Left ventricle myocardium superior (tissue), 1 donor: Measurements from ENCODE around the gene PRLR. TPM values are rescaled to one million over a fixed set of nuclear protein-coding genes. Genes with fewer than 3 reads are reported as not detected.
A peak's percentile ranks its signal among the peaks of the same experiment; 100 is the strongest.

Source experiments
- ATAC-seq: fragments of 200-7000 bp; cut with Tn5 transposase; one replicate; pipeline ENCODE4 v1.9.1; 2020; ENCODE audit warnings: mild to moderate bottlenecking, moderate library complexity
- DNase-seq: peaks from one replicate; pipeline ENCODE4 v3.0.0-alpha.2; 2020
- intact Hi-C: fragments of 100-400 bp; cut with micrococcal nuclease; formaldehyde crosslinking; loops from one replicate; pipeline ENCODE4 v1.11.0; 2022
- total RNA-seq: library from RNA; stranded (reverse); fragmentation: NEBNext Ultra II Directional; extraction: Animal tissue kit (Norgen Biotek cat#: 25700); gene quantifications from one replicate; pipeline ENCODE4 v1.2.1, GENCODE V29; 2021
- donor health status: DM: no; HTN: yes; CAD: no; lungs with severe emphysema.

PRLR gene
- total RNA-seq, 1 donor from 2014 or later = 0.40 TPM

DNA sequence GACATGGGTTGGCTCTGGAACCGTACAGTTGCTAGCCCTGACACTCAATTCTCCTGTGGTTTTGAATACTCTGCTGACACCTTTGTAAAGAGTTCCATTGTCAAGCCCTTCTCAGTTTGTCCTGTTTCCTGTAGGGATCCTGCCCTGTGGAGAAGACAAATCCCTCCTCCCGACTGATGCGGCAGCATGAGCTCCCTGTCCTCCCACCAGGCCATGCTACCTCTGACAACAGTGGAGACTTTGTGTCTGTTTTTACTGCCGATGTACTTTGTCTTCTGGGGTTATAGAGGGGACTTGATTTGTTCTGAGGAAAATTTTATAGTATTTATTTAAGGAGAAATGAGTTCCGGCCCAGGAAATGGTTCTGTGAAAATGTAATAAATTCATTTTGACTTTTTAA is 57.8 kb downstream of the PRLR start:
- intact Hi-C loops = no loop called here
- no peak for ATAC-seq
- DNase-seq = no peak

DNA sequence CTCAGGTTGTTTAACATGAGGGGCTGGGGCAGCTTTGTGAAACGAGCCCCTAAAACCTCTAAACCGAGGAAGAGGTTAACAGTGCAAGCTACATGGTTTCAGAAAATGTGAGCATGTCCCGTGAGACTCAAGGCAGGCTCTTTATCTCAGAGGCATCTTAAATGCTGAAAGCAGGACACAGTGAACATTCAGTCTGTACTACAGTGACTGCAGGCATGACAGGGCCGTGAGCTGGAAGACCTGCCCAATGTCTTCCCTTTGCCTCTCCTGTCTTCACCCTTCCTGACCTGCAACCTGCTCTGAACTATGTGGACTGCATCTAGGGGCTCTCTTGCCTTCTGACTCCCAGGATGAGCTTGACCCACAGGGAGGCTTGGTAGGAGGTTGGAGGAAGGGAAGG is 58.3 kb downstream of the PRLR start:
- DNase-seq (no peak), ATAC-seq (no peak)
- intact Hi-C loops = no loop called here

DNA sequence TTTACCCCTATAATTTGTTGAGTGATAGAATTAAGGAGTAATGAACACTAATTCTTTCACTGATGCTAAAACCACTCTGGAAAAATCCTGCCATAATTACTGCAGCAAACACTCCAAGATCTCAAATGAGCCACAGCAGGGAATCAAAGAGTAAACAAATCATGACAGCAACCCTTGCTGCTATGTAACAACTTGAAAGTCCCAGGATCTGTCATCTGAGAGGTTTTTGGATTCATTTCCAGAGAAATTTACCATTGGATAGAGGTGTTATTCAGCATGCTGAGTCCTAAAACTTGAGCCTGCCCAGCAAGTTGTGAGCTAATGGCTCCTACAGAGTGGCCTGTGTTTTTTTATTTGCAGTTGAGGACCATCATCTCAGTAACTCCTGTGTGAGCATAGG is 59.2 kb downstream of the PRLR start:
- intact Hi-C loops = no loop called here
- no peak for DNase-seq
- ATAC-seq = no peak

DNA sequence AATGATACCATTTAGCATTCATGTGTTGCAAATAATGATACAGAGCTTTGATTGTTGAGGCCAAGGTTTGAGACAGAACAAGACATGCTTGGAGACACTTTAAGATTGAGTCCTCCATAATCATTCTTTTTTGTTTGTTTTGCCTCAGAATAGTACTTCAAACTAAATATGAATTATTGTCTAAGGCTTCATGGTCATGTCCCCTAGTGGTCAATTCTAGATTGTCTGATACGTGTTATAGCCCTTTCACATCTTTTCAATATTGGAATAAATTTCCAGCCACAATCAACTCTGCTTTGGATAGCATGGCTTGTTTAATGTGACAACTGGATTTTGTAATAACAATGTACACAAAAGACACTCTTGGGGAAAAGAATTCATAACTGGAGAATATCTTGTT is 64.2 kb downstream of the PRLR start:
- DNase-seq = no peak
- intact Hi-C loops = no loop called here
- ATAC-seq = no peak

DNA sequence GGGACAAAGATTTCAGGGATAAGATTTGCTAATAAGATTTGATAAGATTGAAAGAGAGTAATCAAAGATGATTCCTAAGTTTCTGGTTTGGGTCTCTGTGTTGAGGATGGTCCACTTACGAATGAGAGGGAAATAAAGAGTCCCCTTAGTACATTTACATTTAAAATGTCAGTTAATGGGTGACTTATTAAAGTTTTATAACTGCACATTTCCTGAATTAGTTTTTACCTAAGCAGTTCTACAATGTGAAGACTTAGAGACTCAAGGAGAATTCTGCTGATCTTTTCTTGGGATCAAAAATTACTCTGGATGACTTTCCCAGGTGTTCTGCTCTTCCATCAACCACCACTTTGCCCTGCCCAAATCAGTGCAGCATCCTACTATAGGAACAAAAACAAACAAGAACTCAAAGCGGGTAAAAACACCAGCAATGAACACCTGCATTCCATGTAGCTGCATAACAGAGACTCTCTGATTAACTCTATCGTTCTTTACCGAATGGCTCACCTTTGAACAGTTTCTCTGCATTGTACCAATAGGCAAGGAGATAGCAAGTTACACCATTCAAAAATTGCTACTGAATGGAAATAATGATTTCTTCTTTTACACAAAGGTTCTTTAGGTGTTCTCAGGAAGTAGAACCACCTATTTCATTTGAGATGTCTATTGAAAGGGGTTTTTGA is 65.3 kb downstream of the PRLR start:
- no peak for ATAC-seq
- DNase-seq = no peak
- intact Hi-C loops = no loop called here

DNA sequence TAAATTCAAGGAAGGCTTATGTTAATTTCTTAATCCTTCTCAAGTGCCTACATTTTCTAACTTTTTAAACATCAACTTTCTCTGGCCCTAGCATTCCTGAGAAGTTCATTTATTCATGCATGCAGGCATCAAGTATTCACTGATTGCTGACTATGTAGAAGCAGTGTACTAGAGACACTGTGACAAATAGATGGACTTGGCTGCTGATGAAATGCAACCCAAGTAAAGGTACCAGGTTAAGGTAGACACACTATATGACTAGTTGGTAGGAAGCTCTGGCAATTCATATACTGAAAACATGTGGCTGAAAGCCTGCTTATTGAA is 66.6 kb downstream of the PRLR start:
- no peak for ATAC-seq
- DNase-seq = no peak
- intact Hi-C loops = no loop called here

DNA sequence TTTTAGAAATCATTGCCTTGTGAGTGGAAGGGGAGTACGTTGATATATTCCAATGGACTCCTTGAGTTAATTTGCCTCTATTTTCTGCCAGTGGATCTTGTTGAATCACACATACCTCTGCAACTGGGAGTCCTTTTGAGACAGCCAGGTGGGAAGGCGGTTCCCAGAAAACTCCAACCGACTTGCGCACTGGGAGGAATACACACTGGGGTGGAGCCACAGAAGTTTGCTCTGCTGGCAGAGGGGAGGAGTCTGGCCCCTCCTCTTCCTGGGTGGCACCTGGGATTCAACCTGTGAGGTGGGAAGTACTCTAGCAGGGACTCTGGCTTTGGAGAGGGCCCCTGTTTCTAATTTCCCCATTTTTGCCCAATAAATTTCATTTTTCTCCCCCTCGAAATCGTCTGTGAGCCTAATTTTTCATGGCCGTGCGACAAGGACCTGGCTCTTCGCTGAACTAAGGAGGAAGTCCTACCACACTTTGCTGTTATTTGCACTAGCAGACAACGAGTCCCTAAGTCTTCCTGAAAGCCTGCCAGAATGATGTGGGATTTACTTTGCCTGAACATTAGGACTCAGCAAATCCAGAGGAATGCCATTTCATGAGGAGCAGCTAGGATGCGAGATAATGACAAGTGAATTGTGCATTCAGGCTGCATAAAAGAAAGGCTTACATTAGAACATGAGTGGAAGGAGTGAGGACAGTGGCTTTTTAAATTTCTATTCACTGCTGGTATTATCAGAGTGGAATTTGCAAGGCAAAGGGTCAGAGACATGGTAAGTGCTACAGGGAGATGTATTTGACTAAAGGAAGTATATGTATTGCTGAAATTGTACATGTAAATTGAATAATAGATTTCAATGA is 67.2 kb downstream of the PRLR start:
- intact Hi-C loops = no loop called here

DNA sequence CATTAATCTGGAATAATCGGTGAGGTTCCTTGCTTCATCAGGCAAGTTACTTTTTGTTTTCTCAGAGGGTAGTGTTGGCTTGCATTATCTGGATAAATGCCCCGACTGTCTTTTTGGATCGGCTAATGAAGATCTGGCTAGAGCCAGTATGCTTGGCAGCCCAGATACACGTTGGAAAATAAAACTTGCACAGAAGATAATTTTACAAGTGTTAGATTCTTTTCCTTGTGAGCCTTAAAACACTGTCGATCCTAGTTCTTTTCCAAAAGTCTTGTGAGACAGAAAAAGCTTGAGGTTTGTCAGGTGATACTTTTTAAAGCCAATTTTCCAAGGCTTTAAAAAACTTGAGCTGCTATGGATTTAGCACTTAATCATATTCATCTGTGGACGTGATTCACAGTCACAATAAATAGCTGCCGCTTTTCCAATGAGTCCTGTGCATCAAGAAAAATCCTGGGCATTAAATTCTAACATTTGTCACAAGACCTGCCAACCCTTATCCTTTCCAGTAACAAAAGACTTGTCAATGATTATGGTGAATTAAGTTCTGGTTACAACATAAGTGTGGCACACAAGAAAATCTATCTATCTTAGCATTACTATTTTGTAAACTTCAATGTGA is 68.5 kb downstream of the PRLR start:
- ATAC-seq = peak; percentile 24
- no peak for DNase-seq
- intact Hi-C loops = no loop called here

More for the DNA sequence above, 67.2 kb downstream of the PRLR start:
- DNase-seq (no peak), ATAC-seq (no peak)

DNA sequence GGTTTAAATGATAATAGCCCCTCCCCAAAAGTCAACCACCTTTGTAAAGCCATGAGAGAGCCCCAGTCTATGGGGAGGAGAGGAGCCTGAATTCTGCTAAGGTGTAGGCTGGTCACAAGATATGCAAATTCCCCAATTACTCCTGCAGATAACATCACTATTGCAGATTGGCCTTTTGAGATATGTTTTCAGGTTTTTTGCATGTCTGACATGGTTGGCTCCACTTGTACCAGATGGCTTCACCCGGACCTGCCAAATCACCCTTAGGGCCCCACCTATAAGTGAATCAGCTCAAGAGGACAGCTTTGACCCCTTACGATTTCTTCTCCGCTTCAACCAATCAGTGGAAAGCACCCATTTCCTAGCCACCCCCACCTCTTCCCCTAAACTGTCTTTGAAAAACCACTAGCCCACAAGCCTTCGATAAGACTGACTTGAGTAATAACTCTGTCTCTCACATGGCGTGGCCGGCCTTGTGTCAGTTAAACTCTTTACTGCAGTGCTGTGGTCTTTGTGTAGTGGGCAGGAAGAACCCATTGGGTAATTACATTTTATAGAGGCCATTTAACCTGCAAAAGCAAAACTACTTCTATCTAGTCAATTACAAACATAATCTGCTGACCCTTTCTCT is 69.7 kb downstream of the PRLR start:
- DNase-seq (no peak), ATAC-seq (no peak)
- intact Hi-C loops = no loop called here

DNA sequence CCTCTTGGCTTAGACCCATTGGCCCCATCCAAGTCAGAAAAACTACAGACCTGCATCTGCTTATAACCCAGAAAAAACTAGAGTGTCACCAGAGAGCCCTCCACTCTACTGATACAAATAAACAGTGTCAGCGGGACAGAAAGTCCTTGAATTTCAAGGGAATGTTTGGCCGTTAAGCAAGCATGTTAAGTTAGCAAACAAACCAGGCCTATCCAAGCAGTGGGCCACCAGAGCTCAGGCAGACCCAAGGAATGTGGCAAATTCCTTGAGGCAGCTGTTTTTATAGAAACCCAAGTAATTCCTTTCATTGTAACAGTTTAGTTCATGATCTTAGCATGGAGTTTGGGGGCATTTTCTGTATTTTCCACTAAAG is 70.9 kb downstream of the PRLR start:
- intact Hi-C loops = no loop called here
- ATAC-seq = peak; percentile 83
- DNase-seq = no peak

DNA sequence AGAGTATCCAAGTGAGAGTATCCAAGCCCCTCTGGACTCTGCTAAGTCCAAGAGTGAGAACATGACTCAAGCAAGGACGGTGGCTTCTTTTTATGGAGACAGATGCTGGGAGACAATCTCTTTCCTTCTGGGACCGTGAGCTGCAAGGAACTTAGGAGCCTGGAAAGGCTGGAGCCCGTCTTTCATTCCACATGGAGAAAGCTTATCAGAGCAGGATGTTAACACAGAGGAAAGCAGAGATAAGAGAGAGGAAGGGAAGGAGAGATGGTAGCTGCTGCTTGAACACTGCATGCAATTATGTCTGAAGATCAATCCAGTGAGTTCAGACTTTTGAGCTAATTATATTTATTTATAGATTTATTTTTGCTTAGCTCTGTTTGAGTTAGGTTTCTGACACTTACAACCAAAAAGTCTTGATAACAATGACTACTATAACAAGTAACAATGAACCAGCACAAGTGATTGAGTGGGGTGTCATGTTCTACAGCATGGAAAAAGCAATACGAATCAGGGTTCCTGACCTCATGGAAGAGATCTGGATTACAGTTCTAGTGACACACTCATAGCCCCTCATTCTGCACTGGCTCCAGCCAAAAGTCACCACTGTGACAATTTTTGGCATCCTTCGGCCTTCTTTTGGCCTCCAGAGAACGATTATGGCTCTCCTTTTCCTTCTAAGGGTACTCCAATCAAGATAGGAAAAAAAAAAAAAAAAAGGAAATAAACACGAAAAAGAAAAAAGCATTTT is 71.5 kb downstream of the PRLR start:
- DNase-seq (no peak), ATAC-seq (peak; percentile 80)
- intact Hi-C loops = no loop called here

DNA sequence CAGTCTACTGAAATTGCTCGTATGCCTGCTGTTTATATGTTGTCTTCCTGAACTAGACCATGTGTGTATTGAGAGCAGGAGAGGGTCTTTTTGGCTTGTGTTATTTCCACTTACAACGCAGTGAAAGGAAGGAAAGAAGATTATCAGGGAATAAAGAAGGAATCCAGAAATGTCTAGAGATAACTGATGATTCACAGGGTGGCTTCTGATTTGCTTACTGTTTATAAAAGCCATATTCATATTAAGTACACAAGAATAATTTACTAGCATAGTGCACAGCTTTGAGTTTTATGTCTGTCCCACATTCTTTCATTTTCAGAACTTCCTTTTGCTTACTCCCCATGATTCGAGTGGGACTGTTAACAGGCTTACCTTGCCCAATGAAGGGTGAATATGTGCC is 72.1 kb downstream of the PRLR start:
- DNase-seq (no peak), ATAC-seq (no peak)
- intact Hi-C loops = no loop called here

DNA sequence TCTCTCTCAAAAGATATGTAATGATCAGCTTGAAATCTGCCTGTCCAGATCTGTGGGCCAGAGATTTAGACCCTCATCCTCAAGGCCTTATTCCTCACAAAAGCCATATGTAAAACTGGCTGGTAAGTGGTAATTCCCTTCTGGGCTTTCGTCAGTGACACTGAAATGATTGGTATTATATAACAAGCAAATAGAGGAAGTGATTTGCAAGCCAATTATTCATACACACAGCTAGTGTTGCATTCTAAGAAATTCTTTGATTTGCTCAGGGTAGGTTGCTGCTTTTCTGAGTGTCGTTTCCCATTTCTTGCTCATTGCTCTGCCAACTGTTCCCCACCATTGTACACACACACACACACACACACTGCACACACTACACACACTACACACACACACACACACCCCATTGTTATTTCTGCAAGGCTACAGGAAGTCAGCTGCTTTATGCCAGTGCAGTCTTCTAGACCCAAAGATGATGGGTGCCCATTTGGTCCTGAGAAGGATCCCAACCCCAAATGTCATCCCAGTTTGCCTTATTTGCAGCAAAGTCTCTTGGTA is 76.8 kb downstream of the PRLR start:
- intact Hi-C loops = no loop called here
- DNase-seq = no peak
- no peak for ATAC-seq

DNA sequence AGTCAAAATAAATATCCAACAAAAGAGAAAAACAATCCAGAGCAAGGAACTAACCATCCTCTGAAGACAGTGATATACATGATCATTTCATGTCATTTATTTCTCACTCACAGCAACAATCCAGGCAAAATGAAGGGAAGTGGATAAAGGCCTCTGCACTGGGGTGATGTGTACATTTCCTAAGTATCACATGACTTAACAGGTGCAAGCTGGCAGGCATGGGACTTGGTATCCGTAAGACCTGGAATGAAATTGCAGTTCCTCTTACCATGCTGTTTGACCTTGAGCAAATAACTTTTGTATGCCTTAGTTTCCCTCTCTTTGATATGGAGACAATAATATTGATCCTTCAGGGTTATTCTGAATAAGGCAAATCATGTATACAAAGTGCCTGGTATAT is 77.6 kb downstream of the PRLR start:
- DNase-seq = no peak
- intact Hi-C loops = no loop called here

DNA sequence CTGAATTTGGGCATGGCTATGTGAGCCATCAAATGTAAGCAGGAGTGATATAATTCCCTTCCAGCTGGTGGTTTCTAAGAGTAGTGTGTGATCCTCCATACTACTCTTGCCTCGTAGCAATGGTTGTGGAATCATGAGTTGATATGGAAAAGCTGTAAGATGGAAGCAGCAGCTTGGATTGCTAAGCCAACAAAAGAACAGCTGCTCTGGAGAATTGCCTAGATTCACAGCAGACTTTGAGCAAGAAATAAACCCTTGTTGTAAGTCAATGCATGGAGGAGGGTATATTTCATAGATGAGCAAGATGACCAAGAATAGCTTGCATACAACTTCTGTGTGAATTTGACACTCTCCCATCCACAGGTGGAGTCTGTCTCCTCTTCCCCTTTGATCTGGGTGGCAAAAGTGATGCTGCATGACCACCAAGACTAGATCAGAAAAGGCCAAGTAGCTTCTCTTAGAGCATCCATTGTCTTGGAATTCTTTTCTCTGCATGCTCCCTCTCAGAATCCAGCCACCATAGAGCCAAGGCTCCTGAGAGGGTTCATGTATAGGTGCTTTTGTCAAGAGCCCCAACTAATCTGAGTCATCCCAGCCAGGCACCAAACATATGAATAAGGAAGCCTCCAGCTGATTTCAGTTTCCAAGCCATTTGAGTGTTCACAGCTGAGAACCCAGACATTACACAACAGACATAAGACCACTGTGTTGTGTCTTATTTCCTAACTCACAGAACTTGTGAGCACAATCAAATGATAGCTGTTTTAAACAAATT is 79.0 kb downstream of the PRLR start:
- intact Hi-C loops = no loop called here
- DNase-seq (no peak), ATAC-seq (peak; percentile 43)

More for the DNA sequence above, 77.6 kb downstream of the PRLR start:
- ATAC-seq = no peak

DNA sequence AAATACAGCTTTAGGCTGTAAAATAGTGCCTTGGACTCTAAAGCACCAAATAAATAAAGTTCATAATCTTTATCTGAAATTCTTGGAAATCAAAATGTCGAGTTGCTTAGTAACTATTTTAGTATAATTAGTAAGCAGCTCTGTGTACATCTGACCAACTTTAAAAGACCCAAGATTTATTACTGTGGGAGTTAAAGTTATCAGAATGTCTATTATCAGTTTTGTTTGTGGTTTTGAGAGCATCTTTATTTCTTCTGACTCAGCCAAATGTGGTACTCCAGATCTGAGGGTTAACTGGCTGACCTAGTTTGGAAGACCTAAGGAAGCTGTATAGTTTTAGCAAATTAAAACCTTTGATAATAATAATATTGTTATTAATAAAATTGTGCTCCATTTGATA is 81.2 kb downstream of the PRLR start:
- intact Hi-C loops = no loop called here
- DNase-seq = no peak

DNA sequence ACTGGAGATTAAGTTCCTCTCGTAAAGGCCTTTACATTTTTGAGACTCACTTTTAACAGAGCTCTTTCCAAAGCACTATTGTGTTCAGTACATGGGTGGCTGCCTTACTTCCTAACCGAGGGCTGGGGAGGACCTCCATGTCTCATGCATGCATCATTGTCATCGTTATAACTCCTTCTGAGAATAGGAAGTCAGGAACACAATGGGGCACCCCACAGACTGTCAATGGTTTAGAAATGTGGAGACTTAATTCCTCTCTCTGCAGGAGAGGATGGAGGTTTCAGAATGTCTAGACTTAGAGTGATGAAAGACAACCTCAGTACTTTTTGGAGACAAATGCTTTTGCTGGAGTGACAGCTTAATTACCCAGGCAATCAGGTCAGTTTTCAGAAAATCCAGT is 83.9 kb downstream of the PRLR start:
- DNase-seq (no peak), ATAC-seq (no peak)
- intact Hi-C loops = no loop called here

More for the DNA sequence above, 81.2 kb downstream of the PRLR start:
- ATAC-seq = no peak

DNA sequence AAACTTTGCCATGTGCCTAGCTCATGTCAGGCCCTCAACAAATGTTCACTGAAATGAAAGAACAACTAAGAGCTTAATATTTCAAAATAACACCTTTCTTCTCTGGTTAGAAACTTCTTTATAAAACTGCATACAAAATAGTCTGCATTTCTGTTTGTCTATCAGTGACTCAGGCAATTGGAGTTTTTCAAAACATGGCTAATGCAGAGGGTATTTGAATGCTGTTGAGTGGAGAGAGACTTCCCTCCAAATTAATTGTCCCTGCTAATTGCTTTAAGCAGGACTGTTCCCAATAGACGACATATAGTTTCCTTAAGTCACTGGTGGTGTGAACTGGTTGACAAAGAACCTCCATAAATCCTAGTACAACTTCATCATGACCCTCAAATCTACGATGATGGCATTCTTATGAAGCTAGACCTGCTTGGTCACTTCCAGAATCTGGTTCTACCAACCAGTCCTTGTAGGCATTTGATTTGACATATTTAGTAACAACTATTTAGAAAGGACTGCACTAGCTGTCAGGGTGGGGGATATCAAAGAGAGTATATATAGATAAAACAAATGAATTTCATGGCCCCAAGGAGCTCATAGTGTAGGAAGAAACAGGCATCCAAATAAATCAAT is 84.5 kb downstream of the PRLR start:
- intact Hi-C loops = no loop called here
- no peak for DNase-seq

More for the DNA sequence above, 84.5 kb downstream of the PRLR start:
- no peak for ATAC-seq
